Smooth muscle cell of bladder (primary cell): ENCODE results near the gene PIK3AP1. TPM values are rescaled to one million over a fixed set of nuclear protein-coding genes. Genes with fewer than 3 reads are reported as not detected.

Source experiments
- total RNA-seq: library from RNA; depleted of rRNA; stranded (reverse); fragments of >200 nt; gene quantifications from 2 replicates; pipeline ENCODE4 v1.2.3, GENCODE V29; 2014

PIK3AP1 gene, protein sequence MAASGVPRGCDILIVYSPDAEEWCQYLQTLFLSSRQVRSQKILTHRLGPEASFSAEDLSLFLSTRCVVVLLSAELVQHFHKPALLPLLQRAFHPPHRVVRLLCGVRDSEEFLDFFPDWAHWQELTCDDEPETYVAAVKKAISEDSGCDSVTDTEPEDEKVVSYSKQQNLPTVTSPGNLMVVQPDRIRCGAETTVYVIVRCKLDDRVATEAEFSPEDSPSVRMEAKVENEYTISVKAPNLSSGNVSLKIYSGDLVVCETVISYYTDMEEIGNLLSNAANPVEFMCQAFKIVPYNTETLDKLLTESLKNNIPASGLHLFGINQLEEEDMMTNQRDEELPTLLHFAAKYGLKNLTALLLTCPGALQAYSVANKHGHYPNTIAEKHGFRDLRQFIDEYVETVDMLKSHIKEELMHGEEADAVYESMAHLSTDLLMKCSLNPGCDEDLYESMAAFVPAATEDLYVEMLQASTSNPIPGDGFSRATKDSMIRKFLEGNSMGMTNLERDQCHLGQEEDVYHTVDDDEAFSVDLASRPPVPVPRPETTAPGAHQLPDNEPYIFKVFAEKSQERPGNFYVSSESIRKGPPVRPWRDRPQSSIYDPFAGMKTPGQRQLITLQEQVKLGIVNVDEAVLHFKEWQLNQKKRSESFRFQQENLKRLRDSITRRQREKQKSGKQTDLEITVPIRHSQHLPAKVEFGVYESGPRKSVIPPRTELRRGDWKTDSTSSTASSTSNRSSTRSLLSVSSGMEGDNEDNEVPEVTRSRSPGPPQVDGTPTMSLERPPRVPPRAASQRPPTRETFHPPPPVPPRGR
- 0.14 and 0.74 TPM in 2 replicates for total RNA-seq

DNA sequence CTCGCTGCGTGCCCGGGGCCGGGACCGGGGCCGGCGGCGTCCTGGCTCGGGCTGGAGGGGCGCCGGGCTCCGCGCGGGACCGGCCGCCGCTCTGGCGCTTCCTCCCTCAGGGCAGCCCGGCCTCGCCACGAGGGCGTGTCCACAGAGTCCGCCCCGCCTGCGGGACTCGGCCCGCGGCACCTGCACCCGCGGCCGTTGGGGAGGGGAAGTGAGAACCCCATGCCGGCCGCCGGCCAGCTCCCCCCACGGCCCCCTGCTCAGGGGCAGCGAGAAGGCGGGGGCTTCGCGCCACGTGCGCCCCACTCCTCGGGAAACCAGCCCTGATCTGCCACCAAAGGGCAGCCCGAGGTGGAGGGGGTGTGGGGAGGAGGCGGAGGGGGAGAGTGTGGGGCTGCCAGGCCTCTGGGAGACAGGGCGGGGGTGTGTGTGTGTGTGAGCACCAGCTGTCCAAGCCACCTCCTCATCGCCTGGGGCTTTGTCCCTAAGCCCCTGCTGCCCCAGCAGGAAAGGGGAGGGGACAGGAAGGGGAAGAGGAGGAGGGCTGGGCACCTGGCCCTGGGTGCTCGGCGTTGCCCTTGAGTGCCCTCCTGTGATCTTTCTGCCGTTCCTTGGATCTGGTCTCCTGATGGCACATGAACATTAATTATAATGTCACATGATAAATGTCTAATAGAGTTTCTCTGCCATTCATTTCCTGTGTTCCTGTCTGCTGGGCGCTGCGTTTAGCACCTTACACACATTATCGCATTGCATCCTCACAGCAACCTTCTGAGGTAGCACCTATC, at the start of gene PIK3AP1:
Gene PIK3AP1 (minus strand): TSS at position 93 of the 785 bp plus-strand sequence. CDS start 120 bp downstream, outside the sequence.

GRCh38 chr10:96586419-96587263, 133.7 kb downstream of the PIK3AP1 start, which contains the start of gene TM9SF3:
Gene TM9SF3, minus strand, starts transcription at chr10:96587012. Its CDS starts 177 bp downstream, at chr10:96586835.

Other genes starting within 250 kb of the PIK3AP1 start
- under 0.01 and 0.09 TPM in 2 replicates for gene TLL2, start 206.6 kb downstream of the PIK3AP1 start, total RNA-seq
- 99.7 and 137 TPM in 2 replicates for gene TM9SF3, start 133.5 kb downstream of the PIK3AP1 start, total RNA-seq
- gene LCOR, start 111.8 kb upstream of the PIK3AP1 start, total RNA-seq, result 8.4 and 13.0 TPM in 2 replicates